Endothelial cell of umbilical vein (primary cell): ENCODE results near the gene IGF2BP2. TPM values are rescaled to one million over a fixed set of nuclear protein-coding genes. Genes with fewer than 3 reads are reported as not detected.

Source experiments
- BruUV-seq: library from RNA; stranded (reverse); fragments of 400-500 nt; replicated peaks from 2 replicates; lab custom pipeline; 2021; lab: Mats Ljungman, UMichigan
- CTCF ChIA-PET: fragments of 300-600, 350-600 bp; sonication (Branson Sonifier 250); formaldehyde crosslinking; loops from one replicate; lab custom pipeline; 2021; ENCODE audit warnings: antibody characterized with exemption, inconsistent platforms; lab: Charles Lee
- POLR2A ChIA-PET: fragments of 300-600, 350-600 bp; sonication (Branson Sonifier 250); formaldehyde crosslinking; loops from one replicate; lab custom pipeline; 2021; ENCODE audit warnings: antibody characterized with exemption, inconsistent platforms; lab: Charles Lee
- DNase-seq: peaks from one replicate; pipeline ENCODE4 v3.0.0-alpha.2; 2011; ENCODE audit warnings: low read depth, low spot score
- FAIRE-seq: peaks from 2 replicates; lab custom pipeline; 2011; peaks lifted over from hg19 to GRCh38; lab: Jason Lieb, UNC
- H2AFZ ChIP-seq: 2 replicates; pipeline ENCODE4 v1.6.0; 2012; ENCODE audit warnings: low read depth, low read length, control low read depth, inconsistent platforms
- H3K27ac ChIP-seq: 2 replicates; pipeline ENCODE4 v1.5.1; 2011; ENCODE audit warnings: low read depth, mild to moderate bottlenecking, control low read depth, low read length, moderate library complexity; ENCODE audit not compliant: insufficient read depth
- H3K27me3 ChIP-seq, 2 experiments: 2 replicates each; pipeline versions ENCODE4 v1.6.0 to v1.6.1; 2011; ENCODE audit warnings: low read length in 2 of 2, mixed read lengths in 1 of 2; ENCODE audit not compliant: control insufficient read depth in 2 of 2, insufficient read depth in 2 of 2
- H3K36me3 ChIP-seq, 2 experiments: 2 replicates in 1 of 2; 3 replicates in 1 of 2; pipeline ENCODE4 v1.5.1; 2011; ENCODE audit warnings: low read length in 2 of 2, mild to moderate bottlenecking in 1 of 2, moderate library complexity in 1 of 2; ENCODE audit not compliant: control insufficient read depth in 2 of 2, insufficient read depth in 2 of 2; ENCODE audit errors: extremely low read depth in 1 of 2
- H3K4me1 ChIP-seq: 3 replicates; pipeline ENCODE4 v1.5.1; 2011; ENCODE audit warnings: mild to moderate bottlenecking, low read length; ENCODE audit not compliant: control insufficient read depth, insufficient read depth; ENCODE audit errors: extremely low read depth
- H3K4me2 ChIP-seq: 2 replicates; pipeline ENCODE4 v1.6.1; 2011; ENCODE audit warnings: low read length, control low read depth, mixed read lengths; ENCODE audit not compliant: insufficient read depth
- H3K4me3 ChIP-seq, 3 experiments: fragments of 200-600 bp in 1 of 3; sonication (generic), shearing (Covaris generic) in 1 of 3; replicated peaks in 1 of 3; 2 replicates each; pipeline ENCODE4 v1.5.1; 2011 to 2016; ENCODE audit warnings: control low read depth in 3 of 3, low read length in 3 of 3, mild to moderate bottlenecking in 2 of 3, inconsistent platforms in 1 of 3, low read depth in 1 of 3, moderate library complexity in 1 of 3; ENCODE audit not compliant: insufficient read depth in 1 of 3
- H3K79me2 ChIP-seq: 2 replicates; pipeline ENCODE4 v1.6.0; 2012; ENCODE audit warnings: low read length, inconsistent platforms; ENCODE audit not compliant: control insufficient read depth, insufficient read depth
- H3K9ac ChIP-seq: replicated peaks from 2 replicates; pipeline ENCODE3; 2011; ENCODE audit warnings: low read length, control low read depth; ENCODE audit not compliant: insufficient read depth; ENCODE audit errors: extremely low read depth
- H3K9me1 ChIP-seq: replicated peaks from 3 replicates; pipeline ENCODE4 v1.6.0; 2011; ENCODE audit warnings: mild to moderate bottlenecking, low read length; ENCODE audit not compliant: control insufficient read depth, insufficient read depth; ENCODE audit errors: extremely low read depth
- H3K9me3 ChIP-seq: replicated peaks from 2 replicates; pipeline ENCODE4 v1.5.1; 2012; ENCODE audit warnings: low read length, inconsistent platforms; ENCODE audit not compliant: control insufficient read depth, insufficient read depth
- H4K20me1 ChIP-seq: replicated peaks from 2 replicates; pipeline ENCODE3; 2011; ENCODE audit warnings: mild to moderate bottlenecking, low read length; ENCODE audit not compliant: control insufficient read depth, insufficient read depth; ENCODE audit errors: extremely low read depth
- CTCF ChIP-seq, 2 donors: IDR thresholded peaks; 1 replicate in 1 of 2; 2 replicates in 1 of 2; pipeline ENCODE4 v1.5.1; 2011; ENCODE audit warnings: low read length in 2 of 2, mild to moderate bottlenecking in 2 of 2, moderate library complexity in 2 of 2, control low read depth in 1 of 2, inconsistent platforms in 1 of 2, low read depth in 1 of 2; ENCODE audit not compliant: insufficient read depth in 1 of 2; ENCODE audit errors: extremely low read depth in 1 of 2
- EZH2 ChIP-seq: IDR thresholded peaks from 2 replicates; pipeline ENCODE4 v1.6.1; 2012; ENCODE audit warnings: borderline replicate concordance, low read depth, mild to moderate bottlenecking, moderate library complexity, low read length, inconsistent platforms; ENCODE audit not compliant: severe bottlenecking
- FOS ChIP-seq: IDR thresholded peaks from 2 replicates; pipeline ENCODE4 v1.6.1; 2011; ENCODE audit warnings: mild to moderate bottlenecking, low read length, moderate library complexity, borderline replicate concordance; ENCODE audit not compliant: insufficient read depth
- GATA2 ChIP-seq: IDR thresholded peaks from 2 replicates; pipeline ENCODE4 v1.7.0; 2011; ENCODE audit warnings: low read depth, mild to moderate bottlenecking, moderate library complexity, mixed read lengths, low read length; ENCODE audit not compliant: insufficient read length, insufficient read depth
- JUN ChIP-seq: IDR thresholded peaks from 2 replicates; pipeline ENCODE4 v1.6.1; 2011; ENCODE audit warnings: borderline replicate concordance, low read depth; ENCODE audit not compliant: insufficient read length, insufficient read depth
- MAX ChIP-seq: IDR thresholded peaks from 2 replicates; pipeline ENCODE4 v1.6.1; 2011; ENCODE audit not compliant: insufficient read depth, insufficient read length
- MYC ChIP-seq: IDR thresholded peaks from one replicate; pipeline ENCODE4 v1.6.1; 2011; ENCODE audit warnings: mild to moderate bottlenecking, low read depth, low read length
- POLR2A ChIP-seq: IDR thresholded peaks from 2 replicates; pipeline ENCODE4 v1.6.1; 2012; ENCODE audit warnings: low read depth, mild to moderate bottlenecking, control low read depth, low read length
- POLR2AphosphoS5 ChIP-seq: IDR thresholded peaks from 2 replicates; pipeline ENCODE4 v1.6.1; 2012; ENCODE audit warnings: low read depth, mild to moderate bottlenecking, control low read depth, low read length, moderate library complexity; ENCODE audit not compliant: insufficient read depth
- dilution Hi-C: fragments of 300-500 bp; cut with MboI; formaldehyde crosslinking; loops from one replicate; pipeline ENCODE4 v1.15.0; 2019; ENCODE audit warnings: low sequenced_read_pairs; ENCODE audit not compliant: extremely low pct_ligation_motif_present
- intact Hi-C: fragments of 100-400 bp; cut with micrococcal nuclease; formaldehyde crosslinking; loops from one replicate; pipeline ENCODE4 v1.10.0; 2022
- polyA plus RNA-seq, 4 experiments: library from polyadenylated mRNA; depleted of rRNA in 3 of 4; stranded (reverse) in 3 of 4; unstranded in 1 of 4; fragments of >200 nt; gene quantifications; 2 replicates each; pipeline versions ENCODE4 v1.2.1 to v1.2.3, GENCODE V29; 2011 to 2012; ENCODE audit warnings: missing spikeins in 1 of 4
- total RNA-seq: library from RNA; stranded (reverse); gene quantifications from 2 replicates; pipeline ENCODE4 v1.2.3, GENCODE V29; 2021

IGF2BP2 gene
- total and polyA plus RNA-seq, 2 donors (not counting 3 experiments of a cell fraction or from before 2014, with no cell fraction given): 10.7 to 130 TPM

GRCh38 chr3:185705498-185705897 is 119.3 kb downstream of the IGF2BP2 start:
- Histone ChIP-seq H3K4me1 (peaks cover 47% of the 10 kb centered on the region), H3K4me3 (no peak overlapping the region), H3K27ac (peak overlapping the region; percentile 11), H3K9me1 (no peaks in the 10 kb centered on the region), H2AFZ (no peak overlapping the region), H3K36me3 (no peaks in the 10 kb centered on the region), H3K4me2 (no peak overlapping the region), H4K20me1 (no peaks in the 10 kb centered on the region), H3K27me3 (no peaks in the 10 kb centered on the region), H3K79me2 (peaks cover 87% of the 10 kb centered on the region), H3K9ac (no peak overlapping the region), H3K9me3 (no peaks in the 10 kb centered on the region)
- ChIA-PET CTCF (interaction anchor here (1.4 kb wide), 1 partner anchor 63 kb away, joined by 3 read pairs; no protein-coding TSS in a partner anchor), POLR2A (no interaction called here)
- dilution Hi-C loops: no loop called here
- no TSS peak for BruUV-seq
- TF ChIP-seq MYC (no peak), MAX (no peak), POLR2AphosphoS5 (no peak), EZH2 (no peak), CTCF (IDR thresholded peaks at IDR 0.05; ENCODE audit: extremely low read depth in 1 of 2, insufficient read depth in 1 of 2, low read depth in 1 of 2, low read length in 2 of 2) (no peak), JUN (no peak), FOS (no peak), GATA2 (no peak), POLR2A (no peak)
- FAIRE-seq: no peak
- no peak for DNase-seq
- intact Hi-C loops: no loop called here
